ENCODE measurements around the gene C3orf22. TPM values are rescaled to one million over a fixed set of nuclear protein-coding genes. Genes with fewer than 3 reads are reported as not detected.

The C3orf22 gene
- total and polyA plus RNA-seq, 2 experiments from 2014 or later = not detected

DNA sequence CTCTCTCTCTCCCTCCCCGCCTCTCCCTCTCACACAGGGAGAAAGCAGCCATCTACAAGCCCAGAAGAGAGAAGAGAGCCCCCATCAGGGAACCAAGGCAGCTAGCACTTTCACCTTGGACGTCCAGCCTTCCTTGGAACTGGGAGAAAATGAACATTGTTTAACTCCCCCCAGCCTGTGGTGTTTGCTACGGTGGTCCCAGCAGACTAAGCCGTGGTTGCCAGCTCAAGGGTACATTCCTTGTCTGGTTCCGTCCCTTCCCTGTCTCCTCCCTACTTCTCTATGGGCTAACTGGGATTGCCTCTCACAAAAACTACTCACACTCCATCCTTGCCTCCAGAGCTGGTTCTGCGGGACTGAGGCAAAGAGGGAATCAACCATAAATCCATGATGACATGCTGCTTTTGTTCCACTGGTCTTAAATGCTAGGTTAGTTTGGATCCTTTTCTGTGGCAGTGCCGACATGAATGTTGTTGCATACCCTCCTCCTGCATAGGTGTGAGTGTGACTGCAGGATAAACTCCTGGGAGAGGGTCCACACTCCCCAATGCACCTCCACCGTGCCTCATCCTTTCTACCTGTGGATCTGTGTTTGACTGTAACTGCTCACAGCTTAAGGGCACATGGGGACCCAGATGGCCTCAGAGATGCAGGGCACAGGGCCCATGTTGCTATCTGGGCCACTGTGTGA is 12.0 kb downstream of the C3orf22 start:
- Histone ChIP-seq H3F3A (ENCODE audit: insufficient read depth) (no peaks in the 10 kb centered on the region), H3K4me1 (ENCODE audit: insufficient read depth) (no peaks in the 10 kb centered on the region), H2AFZ (no peak overlapping the region), H3K79me2 (ENCODE audit: insufficient read depth) (no peaks in the 10 kb centered on the region), H3K4me3 (no peak overlapping the region), H3K9ac (no peak overlapping the region), H3K36me3 (ENCODE audit: low read depth) (no peaks in the 10 kb centered on the region), H3K9me2 (ENCODE audit: insufficient read depth) (no peaks in the 10 kb centered on the region), H3K4me2 (ENCODE audit: unreplicated experiment) (no peak overlapping the region), H3K9me3 (ENCODE audit: low read depth) (no peaks in the 10 kb centered on the region), H3K27me3 (replicated peaks; ENCODE audit: insufficient read depth) (no peaks in the 10 kb centered on the region), H4K20me1 (ENCODE audit: insufficient read depth) (no peaks in the 10 kb centered on the region), H3K27ac (no peak overlapping the region)
- in situ Hi-C loops (cut with MboI) = no loop called here
- 66 to 70% methylated on average over 8 of the region's 8 CpGs for WGBS, 2 experiments (ENCODE audit: low coverage in 1 of 2, low lambda C conversion rate in 2 of 2, missing lambda C conversion rate in 2 of 2)
- DNase-seq = no peak
- TF ChIP-seq EZH2 (IDR thresholded peaks at IDR 0.05; ENCODE audit: insufficient read depth, poor library complexity, severe bottlenecking) (no peak), EZH2phosphoT487 (IDR thresholded peaks at IDR 0.05; ENCODE audit: insufficient read depth, low read depth) (no peak)

DNA sequence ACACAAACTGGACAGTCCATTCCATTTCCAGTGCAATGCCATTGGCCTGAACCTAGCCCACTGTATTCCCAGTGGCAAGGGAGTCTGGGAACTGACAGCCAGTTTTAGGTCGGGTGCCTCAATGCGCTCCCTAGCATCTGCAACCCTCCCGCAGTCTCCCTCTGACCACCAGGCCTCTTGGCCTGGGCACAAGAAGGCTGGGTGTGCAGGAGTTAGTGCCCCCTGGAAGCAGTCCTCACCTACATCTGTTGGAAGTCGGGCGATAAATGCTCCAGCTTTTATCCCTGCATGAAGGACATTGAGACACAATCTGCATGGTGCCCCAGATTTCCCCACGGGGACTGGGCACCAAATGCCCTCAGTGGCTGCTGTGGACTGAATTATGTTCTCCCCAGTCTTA is 12.7 kb downstream of the C3orf22 start:
- no peaks in the 10 kb centered on the region for H3K9me3 ChIP-seq (ENCODE audit: low read depth)
- no peaks in the 10 kb centered on the region for H4K20me1 ChIP-seq (ENCODE audit: insufficient read depth)
- peaks cover 4% of the 10 kb centered on the region; the same call in 1 of the 2 replicates for H3F3A ChIP-seq (ENCODE audit: insufficient read depth)
- no peaks in the 10 kb centered on the region for H3K79me2 ChIP-seq (ENCODE audit: insufficient read depth)
- peaks cover 1% of the 10 kb centered on the region; the same call in 1 of the 2 replicates for H3K4me1 ChIP-seq (ENCODE audit: insufficient read depth)
- DNase-seq = no peak
- in situ Hi-C loops (cut with MboI) = no loop called here
- H3K9ac ChIP-seq = no peak overlapping the region
- H3K27me3 ChIP-seq (replicated peaks; ENCODE audit: insufficient read depth) = no peaks in the 10 kb centered on the region
- H3K9me2 ChIP-seq (ENCODE audit: insufficient read depth) = no peaks in the 10 kb centered on the region
- no peaks in the 10 kb centered on the region for H3K36me3 ChIP-seq (ENCODE audit: low read depth)
- no peak overlapping the region for H3K27ac ChIP-seq
- H2AFZ ChIP-seq = no peak overlapping the region
- H3K4me3 ChIP-seq = no peak overlapping the region
- TF ChIP-seq EZH2 (IDR thresholded peaks at IDR 0.05; ENCODE audit: insufficient read depth, poor library complexity, severe bottlenecking) (no peak), EZH2phosphoT487 (IDR thresholded peaks at IDR 0.05; ENCODE audit: insufficient read depth, low read depth) (no peak)
- WGBS, 2 experiments (ENCODE audit: low coverage in 1 of 2, low lambda C conversion rate in 2 of 2, missing lambda C conversion rate in 2 of 2) = 84 to 91% methylated on average over 5 to 6 of the region's 6 CpGs
- H3K4me2 ChIP-seq (ENCODE audit: unreplicated experiment) = no peak overlapping the region

DNA sequence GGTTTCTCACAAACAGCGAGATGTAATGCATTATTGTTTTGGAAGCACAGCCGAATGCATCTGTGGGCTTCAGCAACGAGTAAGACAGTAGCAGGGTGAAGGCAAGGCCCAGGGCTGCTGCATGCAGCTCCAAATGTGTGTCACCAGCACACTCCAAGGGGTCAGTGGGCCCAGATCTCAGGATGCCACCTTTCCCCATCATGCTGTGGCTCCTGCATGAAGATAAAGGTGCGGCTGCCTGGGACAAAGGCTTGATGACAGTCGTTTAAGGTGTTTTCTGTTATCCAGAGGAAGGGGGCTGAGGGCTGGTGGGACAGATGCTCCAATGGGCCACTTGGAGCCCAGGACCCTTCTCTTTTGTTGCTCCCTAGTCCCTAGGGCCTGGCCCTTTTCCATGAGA is 13.2 kb downstream of the C3orf22 start:
- TF ChIP-seq EZH2 (IDR thresholded peaks at IDR 0.05; ENCODE audit: insufficient read depth, poor library complexity, severe bottlenecking) = no peak
- no peak for TF ChIP-seq EZH2phosphoT487 (IDR thresholded peaks at IDR 0.05; ENCODE audit: insufficient read depth, low read depth)
- Histone ChIP-seq H3K9ac (no peak overlapping the region), H3K27ac (no peak overlapping the region), H2AFZ (no peak overlapping the region), H3K4me2 (ENCODE audit: unreplicated experiment) (no peak overlapping the region), H3K9me2 (ENCODE audit: insufficient read depth) (no peaks in the 10 kb centered on the region), H3K79me2 (ENCODE audit: insufficient read depth) (no peaks in the 10 kb centered on the region), H3K4me3 (no peak overlapping the region), H3F3A (ENCODE audit: insufficient read depth) (peaks cover 9% of the 10 kb centered on the region; the same call in 1 of the 2 replicates), H3K36me3 (ENCODE audit: low read depth) (no peaks in the 10 kb centered on the region), H3K4me1 (ENCODE audit: insufficient read depth) (peaks cover 6% of the 10 kb centered on the region; the same call in 1 of the 2 replicates), H4K20me1 (ENCODE audit: insufficient read depth) (no peaks in the 10 kb centered on the region), H3K9me3 (ENCODE audit: low read depth) (no peaks in the 10 kb centered on the region), H3K27me3 (replicated peaks; ENCODE audit: insufficient read depth) (no peaks in the 10 kb centered on the region)
- DNase-seq = no peak
- in situ Hi-C loops (cut with MboI) = no loop called here
- WGBS, 2 experiments (ENCODE audit: low coverage in 1 of 2, low lambda C conversion rate in 2 of 2, missing lambda C conversion rate in 2 of 2) = 83 to 90% methylated on average over 5 of the region's 5 CpGs

DNA sequence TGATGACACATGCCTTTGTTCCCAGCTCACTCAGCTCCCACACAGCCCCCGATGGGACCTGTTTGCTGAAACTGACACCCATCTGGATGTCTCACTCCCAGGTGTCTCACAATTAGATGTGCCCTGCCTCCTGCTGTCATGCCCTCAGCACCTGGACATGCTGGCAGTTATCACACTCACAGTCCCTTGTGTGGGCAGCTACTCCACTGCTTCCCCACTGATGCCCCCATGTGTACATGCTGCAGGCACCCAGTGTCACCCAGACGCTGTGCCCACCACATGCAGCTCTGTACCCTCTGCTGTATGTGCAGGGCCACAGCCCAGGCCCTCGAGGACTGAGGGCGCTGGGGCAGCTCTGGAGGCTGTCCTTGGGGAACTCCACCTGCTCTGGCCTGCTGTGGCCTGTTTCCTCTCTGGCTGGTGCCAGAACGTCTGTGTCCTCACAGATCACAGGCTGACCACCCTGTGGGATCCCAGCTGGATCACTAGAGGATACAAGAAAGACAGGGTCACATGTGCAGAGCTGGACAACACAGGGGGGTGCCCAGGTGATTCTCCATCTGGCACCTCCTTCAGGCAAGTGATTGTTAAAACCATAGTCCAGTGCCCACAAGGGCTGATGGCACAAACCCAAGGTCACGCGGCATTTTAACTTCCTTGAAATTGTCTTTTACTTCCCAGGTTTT is 14.0 kb downstream of the C3orf22 start:
- in situ Hi-C loops (cut with MboI) = no loop called here
- Histone ChIP-seq H3K4me2 (ENCODE audit: unreplicated experiment) (no peak overlapping the region), H2AFZ (no peak overlapping the region), H3K9ac (no peak overlapping the region), H3K79me2 (ENCODE audit: insufficient read depth) (no peaks in the 10 kb centered on the region), H3K27me3 (replicated peaks; ENCODE audit: insufficient read depth) (no peaks in the 10 kb centered on the region), H3K27ac (no peak overlapping the region), H3K4me1 (ENCODE audit: insufficient read depth) (peaks cover 12% of the 10 kb centered on the region), H3K4me3 (no peak overlapping the region), H3F3A (ENCODE audit: insufficient read depth) (peaks cover 15% of the 10 kb centered on the region; the same call in 1 of the 2 replicates), H3K9me2 (ENCODE audit: insufficient read depth) (no peaks in the 10 kb centered on the region), H4K20me1 (ENCODE audit: insufficient read depth) (no peaks in the 10 kb centered on the region), H3K9me3 (ENCODE audit: low read depth) (no peaks in the 10 kb centered on the region), H3K36me3 (ENCODE audit: low read depth) (no peaks in the 10 kb centered on the region)
- WGBS, 2 experiments (ENCODE audit: low coverage in 1 of 2, low lambda C conversion rate in 2 of 2, missing lambda C conversion rate in 2 of 2) = 75 to 76% methylated on average over 6 to 7 of the region's 7 CpGs
- TF ChIP-seq EZH2 (IDR thresholded peaks at IDR 0.05; ENCODE audit: insufficient read depth, poor library complexity, severe bottlenecking) = no peak
- TF ChIP-seq EZH2phosphoT487 (IDR thresholded peaks at IDR 0.05; ENCODE audit: insufficient read depth, low read depth) = no peak
- DNase-seq = no peak
